Vagina (tissue), 2 donors: Measurements from ENCODE around the gene KDM1B.

Experiments
- POLR2A ChIP-seq, 2 donors: fragments of 450-650 bp; IDR thresholded peaks; one replicate each; pipeline ENCODE4 v1.6.1; 2017; ENCODE audit warnings: antibody characterized with exemption in 2 of 2, mild to moderate bottlenecking in 2 of 2, moderate library complexity in 2 of 2
- TF ChIP-seq, protein P1 (sequence below), 3 experiments: fragments of 450-650 bp in 2 of 3; fragments of 200-600 bp in 1 of 3; sonication (generic) in 1 of 3; IDR thresholded peaks; one replicate each; pipeline ENCODE4 v1.5.1; 2017 to 2019; ENCODE audit warnings: antibody characterized with exemption in 3 of 3, mild to moderate bottlenecking in 2 of 3, moderate library complexity in 2 of 3

- TF ChIP-seq, protein P1, sequence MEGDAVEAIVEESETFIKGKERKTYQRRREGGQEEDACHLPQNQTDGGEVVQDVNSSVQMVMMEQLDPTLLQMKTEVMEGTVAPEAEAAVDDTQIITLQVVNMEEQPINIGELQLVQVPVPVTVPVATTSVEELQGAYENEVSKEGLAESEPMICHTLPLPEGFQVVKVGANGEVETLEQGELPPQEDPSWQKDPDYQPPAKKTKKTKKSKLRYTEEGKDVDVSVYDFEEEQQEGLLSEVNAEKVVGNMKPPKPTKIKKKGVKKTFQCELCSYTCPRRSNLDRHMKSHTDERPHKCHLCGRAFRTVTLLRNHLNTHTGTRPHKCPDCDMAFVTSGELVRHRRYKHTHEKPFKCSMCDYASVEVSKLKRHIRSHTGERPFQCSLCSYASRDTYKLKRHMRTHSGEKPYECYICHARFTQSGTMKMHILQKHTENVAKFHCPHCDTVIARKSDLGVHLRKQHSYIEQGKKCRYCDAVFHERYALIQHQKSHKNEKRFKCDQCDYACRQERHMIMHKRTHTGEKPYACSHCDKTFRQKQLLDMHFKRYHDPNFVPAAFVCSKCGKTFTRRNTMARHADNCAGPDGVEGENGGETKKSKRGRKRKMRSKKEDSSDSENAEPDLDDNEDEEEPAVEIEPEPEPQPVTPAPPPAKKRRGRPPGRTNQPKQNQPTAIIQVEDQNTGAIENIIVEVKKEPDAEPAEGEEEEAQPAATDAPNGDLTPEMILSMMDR (IDR thresholded peaks at IDR 0.05): no peak
- TF ChIP-seq POLR2A (IDR thresholded peaks at IDR 0.05): no peak
Observed at GRCh38 chr6:18147160-18147559, 8.1 kb upstream of the KDM1B start.
